HepG2 (cell line): ENCODE data around the gene TBC1D20. TPM values are rescaled to one million over a fixed set of nuclear protein-coding genes. Genes with fewer than 3 reads are reported as not detected.
A peak's percentile ranks its signal among the peaks of the same experiment; 100 is the strongest.

ENCODE experiments used
- EED ChIP-seq: sonication (generic); formaldehyde crosslinking; IDR thresholded peaks from 2 replicates; pipeline ENCODE4 v1.5.0; 2020; ENCODE audit warnings: mild to moderate bottlenecking, missing genetic modification reagents
- HNRNPLL ChIP-seq: fragments of 200-400 bp; formaldehyde crosslinking; IDR thresholded peaks from 2 replicates; pipeline ENCODE4 v1.6.1; 2017; ENCODE audit warnings: mild to moderate bottlenecking, low read depth, low read length; ENCODE audit not compliant: poor library complexity, severe bottlenecking
- HOXA7 ChIP-seq: sonication (generic); formaldehyde crosslinking; IDR thresholded peaks from 2 replicates; pipeline ENCODE4 v1.8.1; 2022; ENCODE audit warnings: mild to moderate bottlenecking, missing genetic modification reagents, moderate library complexity
- IKZF4 ChIP-seq: sonication (generic); formaldehyde crosslinking; IDR thresholded peaks from 2 replicates; pipeline ENCODE4 v1.5.1; 2020; ENCODE audit warnings: borderline replicate concordance, mild to moderate bottlenecking, low read depth, missing genetic modification reagents; ENCODE audit errors: not compliant biosample characterization
- PAXIP1 ChIP-seq: sonication (generic); formaldehyde crosslinking; conservative IDR thresholded peaks from 2 replicates; pipeline ENCODE4 v1.4.0; 2020; ENCODE audit warnings: mild to moderate bottlenecking, missing genetic modification reagents, moderate library complexity
- RXRA ChIP-seq: sonication (generic); formaldehyde crosslinking; IDR thresholded peaks from 2 replicates; pipeline ENCODE4 v1.5.1; 2020; ENCODE audit warnings: missing genetic modification reagents
- SYNCRIP ChIP-seq: fragments of 200-400 bp; formaldehyde crosslinking; IDR thresholded peaks from 2 replicates; pipeline ENCODE4 v1.6.1; 2018; ENCODE audit warnings: mild to moderate bottlenecking, low read depth, low read length; ENCODE audit not compliant: insufficient read depth
- ZKSCAN8 ChIP-seq: IDR thresholded peaks from 2 replicates; pipeline ENCODE4 v1.6.1; 2016; ENCODE audit warnings: borderline replicate concordance, missing genetic modification reagents, missing compliant biosample characterization
- ZNF720 ChIP-seq: sonication (generic); formaldehyde crosslinking; IDR thresholded peaks from 2 replicates; pipeline ENCODE4 v1.4.0; 2020; ENCODE audit warnings: missing genetic modification reagents
- ZNF766 ChIP-seq: sonication (generic); formaldehyde crosslinking; IDR thresholded peaks from 2 replicates; pipeline ENCODE4 v1.5.0; 2020; ENCODE audit warnings: missing genetic modification reagents, borderline replicate concordance
- polyA plus RNA-seq, 8 experiments: library from polyadenylated mRNA; depleted of rRNA in 3 of 8; stranded (reverse) in 7 of 8; unstranded in 1 of 8; fragments of >200 nt; fragmentation: Illumina TruSeq in 4 of 8; extraction: Trizol in 4 of 8; gene quantifications; 2 replicates each; pipeline versions ENCODE4 v1.2.1 to v1.2.3, GENCODE V29; 2011 to 2016; ENCODE audit warnings: low read depth in 4 of 8, missing spikeins in 1 of 8, mixed read lengths in 1 of 8; ENCODE audit not compliant: insufficient read depth in 1 of 8
- total RNA-seq, 5 experiments: library from RNA; depleted of rRNA; stranded (reverse); fragments of >200 nt; fragmentation: Illumina TruSeq; extraction: Trizol; gene quantifications; 2 replicates each; pipeline ENCODE4 v1.2.3, GENCODE V29; 2016; ENCODE audit warnings: low read depth in 1 of 5
- TF ChIP-seq, protein P1 (sequence below): sonication (generic); formaldehyde crosslinking; IDR thresholded peaks from 2 replicates; pipeline ENCODE4 v1.5.0; 2020; ENCODE audit warnings: missing genetic modification reagents
- TF ChIP-seq, protein P2 (sequence below): sonication (generic); formaldehyde crosslinking; IDR thresholded peaks from 2 replicates; pipeline ENCODE4 v1.4.0; 2020; ENCODE audit warnings: low read depth, missing genetic modification reagents
- TF ChIP-seq, protein P3 (sequence below): IDR thresholded peaks from 2 replicates; pipeline ENCODE4 v1.6.1; 2012; ENCODE audit warnings: low read depth, low read length, improper control_type of control experiment

The TBC1D20 gene
- total and polyA plus RNA-seq, 2 of the 13 experiments (the other 11 are each of a cell fraction or from before 2014, with no cell fraction given) = 36.6 to 47.1 TPM

DNA sequence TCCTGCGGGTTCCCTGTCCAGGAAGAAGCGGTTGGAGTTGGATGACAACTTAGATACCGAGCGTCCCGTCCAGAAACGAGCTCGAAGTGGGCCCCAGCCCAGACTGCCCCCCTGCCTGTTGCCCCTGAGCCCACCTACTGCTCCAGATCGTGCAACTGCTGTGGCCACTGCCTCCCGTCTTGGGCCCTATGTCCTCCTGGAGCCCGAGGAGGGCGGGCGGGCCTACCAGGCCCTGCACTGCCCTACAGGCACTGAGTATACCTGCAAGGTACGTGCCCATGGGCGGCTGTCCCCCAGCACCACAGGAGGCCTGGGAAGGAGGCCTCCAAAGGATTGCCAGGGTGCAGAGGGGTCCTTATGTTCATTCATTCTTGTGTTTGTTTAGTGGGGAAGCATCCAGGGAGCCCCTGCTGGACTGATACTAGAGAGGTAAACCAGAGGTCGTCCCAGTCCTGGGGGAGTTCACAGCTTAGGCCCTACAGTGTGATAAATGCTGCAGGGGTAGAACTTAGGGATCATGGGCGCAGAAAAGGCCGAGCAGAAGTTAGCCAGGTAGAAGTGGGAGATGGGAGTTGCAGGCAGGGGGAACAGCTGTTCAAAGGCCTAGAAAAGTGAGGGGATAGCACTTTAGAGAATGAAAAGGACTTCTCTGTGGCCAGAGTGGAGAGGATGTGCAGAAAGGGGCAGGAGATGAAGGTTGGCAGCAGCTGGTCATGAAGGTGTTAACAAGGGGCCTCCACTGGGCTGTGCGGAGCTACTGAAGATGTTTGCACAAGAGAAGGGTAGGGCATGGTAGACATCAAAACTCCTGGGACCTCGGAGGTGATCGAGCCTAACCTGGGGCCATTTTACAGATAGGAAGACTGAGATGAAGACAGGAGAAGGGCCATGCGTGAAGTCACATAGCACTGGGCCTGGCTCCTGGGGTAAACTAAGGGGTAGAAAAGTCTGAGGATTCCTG is 74.0 kb downstream of the TBC1D20 start (continued):
- TF ChIP-seq SYNCRIP (no peak), ZNF720 (CRISPR knock-in tag) (no peak), IKZF4 (peak; percentile 31), HNRNPLL (no peak), RXRA (no peak), PAXIP1 (CRISPR knock-in tag) (no peak), HOXA7 (CRISPR knock-in tag) (no peak), EED (CRISPR knock-in tag) (peak; percentile 80), ZNF766 (no peak), ZKSCAN8 (CRISPR knock-in tag) (no peak)
- TF ChIP-seq, protein P1, sequence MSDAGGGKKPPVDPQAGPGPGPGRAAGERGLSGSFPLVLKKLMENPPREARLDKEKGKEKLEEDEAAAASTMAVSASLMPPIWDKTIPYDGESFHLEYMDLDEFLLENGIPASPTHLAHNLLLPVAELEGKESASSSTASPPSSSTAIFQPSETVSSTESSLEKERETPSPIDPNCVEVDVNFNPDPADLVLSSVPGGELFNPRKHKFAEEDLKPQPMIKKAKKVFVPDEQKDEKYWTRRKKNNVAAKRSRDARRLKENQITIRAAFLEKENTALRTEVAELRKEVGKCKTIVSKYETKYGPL (CRISPR knock-in tag) = 0 out of 2 replicates have a peak, but pooled peaks have one; percentile 9
- TF ChIP-seq, protein P2, sequence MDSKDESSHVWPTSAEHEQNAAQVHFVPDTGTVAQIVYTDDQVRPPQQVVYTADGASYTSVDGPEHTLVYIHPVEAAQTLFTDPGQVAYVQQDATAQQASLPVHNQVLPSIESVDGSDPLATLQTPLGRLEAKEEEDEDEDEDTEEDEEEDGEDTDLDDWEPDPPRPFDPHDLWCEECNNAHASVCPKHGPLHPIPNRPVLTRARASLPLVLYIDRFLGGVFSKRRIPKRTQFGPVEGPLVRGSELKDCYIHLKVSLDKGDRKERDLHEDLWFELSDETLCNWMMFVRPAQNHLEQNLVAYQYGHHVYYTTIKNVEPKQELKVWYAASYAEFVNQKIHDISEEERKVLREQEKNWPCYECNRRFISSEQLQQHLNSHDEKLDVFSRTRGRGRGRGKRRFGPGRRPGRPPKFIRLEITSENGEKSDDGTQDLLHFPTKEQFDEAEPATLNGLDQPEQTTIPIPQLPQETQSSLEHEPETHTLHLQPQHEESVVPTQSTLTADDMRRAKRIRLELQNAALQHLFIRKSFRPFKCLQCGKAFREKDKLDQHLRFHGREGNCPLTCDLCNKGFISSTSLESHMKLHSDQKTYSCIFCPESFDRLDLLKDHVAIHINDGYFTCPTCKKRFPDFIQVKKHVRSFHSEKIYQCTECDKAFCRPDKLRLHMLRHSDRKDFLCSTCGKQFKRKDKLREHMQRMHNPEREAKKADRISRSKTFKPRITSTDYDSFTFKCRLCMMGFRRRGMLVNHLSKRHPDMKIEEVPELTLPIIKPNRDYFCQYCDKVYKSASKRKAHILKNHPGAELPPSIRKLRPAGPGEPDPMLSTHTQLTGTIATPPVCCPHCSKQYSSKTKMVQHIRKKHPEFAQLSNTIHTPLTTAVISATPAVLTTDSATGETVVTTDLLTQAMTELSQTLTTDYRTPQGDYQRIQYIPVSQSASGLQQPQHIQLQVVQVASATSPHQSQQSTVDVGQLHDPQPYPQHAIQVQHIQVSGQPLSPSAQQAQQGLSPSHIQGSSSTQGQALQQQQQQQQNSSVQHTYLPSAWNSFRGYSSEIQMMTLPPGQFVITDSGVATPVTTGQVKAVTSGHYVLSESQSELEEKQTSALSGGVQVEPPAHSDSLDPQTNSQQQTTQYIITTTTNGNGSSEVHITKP (CRISPR knock-in tag) = no peak
- TF ChIP-seq, protein P3, sequence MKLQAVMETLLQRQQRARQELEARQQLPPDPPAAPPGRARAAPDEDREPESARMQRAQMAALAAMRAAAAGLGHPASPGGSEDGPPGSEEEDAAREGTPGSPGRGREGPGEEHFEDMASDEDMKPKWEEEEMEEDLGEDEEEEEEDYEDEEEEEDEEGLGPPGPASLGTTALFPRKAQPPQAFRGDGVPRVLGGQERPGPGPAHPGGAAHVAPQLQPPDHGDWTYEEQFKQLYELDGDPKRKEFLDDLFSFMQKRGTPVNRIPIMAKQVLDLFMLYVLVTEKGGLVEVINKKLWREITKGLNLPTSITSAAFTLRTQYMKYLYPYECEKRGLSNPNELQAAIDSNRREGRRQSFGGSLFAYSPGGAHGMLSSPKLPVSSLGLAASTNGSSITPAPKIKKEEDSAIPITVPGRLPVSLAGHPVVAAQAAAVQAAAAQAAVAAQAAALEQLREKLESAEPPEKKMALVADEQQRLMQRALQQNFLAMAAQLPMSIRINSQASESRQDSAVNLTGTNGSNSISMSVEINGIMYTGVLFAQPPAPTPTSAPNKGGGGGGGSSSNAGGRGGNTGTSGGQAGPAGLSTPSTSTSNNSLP = no peak
